Measurements from ENCODE around the gene DCAF5. TPM values are rescaled to one million over a fixed set of nuclear protein-coding genes. Genes with fewer than 3 reads are reported as not detected.

Gene DCAF5
- total and polyA plus RNA-seq, 2 of the 8 experiments (the other 6 are each of a cell fraction or from before 2014, with no cell fraction given): 24.3 to 31.0 TPM

DNA sequence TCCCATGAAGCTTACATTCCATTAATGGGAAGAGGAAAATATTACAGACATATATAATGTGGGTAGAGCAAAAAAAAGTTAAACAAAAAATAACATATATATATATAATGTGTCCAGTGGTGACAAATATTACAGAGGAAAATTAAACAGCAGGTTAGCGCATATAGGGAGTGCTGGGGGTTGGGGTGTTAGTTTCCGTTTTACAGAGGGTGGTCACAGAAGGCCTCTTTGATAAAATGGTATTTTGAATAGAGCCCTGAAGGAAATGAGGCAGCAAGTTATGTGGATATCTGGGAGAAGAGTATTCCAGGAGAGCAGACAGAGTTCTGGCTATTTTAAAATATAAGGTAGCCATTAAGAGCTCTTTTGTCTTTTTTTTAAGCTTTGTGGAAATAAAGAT, 73.2 kb downstream of the DCAF5 start:
- H2AK5ac ChIP-seq (ENCODE audit: low read depth, low read length): no peak overlapping the region
- no peak overlapping the region for H3K4ac ChIP-seq (replicated peaks; ENCODE audit: insufficient read length, low read depth, low read length)
- no peak overlapping the region for H3K4me2 ChIP-seq (ENCODE audit: insufficient read depth in 1 of 2, low read depth in 2 of 2, low read length in 2 of 2)
- H4K5ac ChIP-seq (ENCODE audit: insufficient read length, low read depth, low read length): no peak overlapping the region
- no peak overlapping the region for H3K56ac ChIP-seq (replicated peaks; ENCODE audit: insufficient read length, low read depth, low read length)
- H3K4me3 ChIP-seq (ENCODE audit: extremely low read depth in 1 of 4, insufficient read depth in 2 of 4, low read depth in 3 of 4, low read length in 4 of 4): no peak overlapping the region
- no peak overlapping the region for H2BK15ac ChIP-seq (ENCODE audit: low read length)
- DNase-seq (ENCODE audit: low read depth in 1 of 2, low spot score in 2 of 2): no peak
- no peaks in the 10 kb centered on the region for H3K23me2 ChIP-seq (ENCODE audit: low read depth, low read length)
- ChIA-PET POLR2A (ENCODE audit: partially characterized antibody) (interaction anchor here (0.9 to 1.8 kb wide), 2 partner anchors 11 to 29 kb away, joined by 3 read pairs; no protein-coding TSS in a partner anchor), CTCF (ENCODE audit: partially characterized antibody) (interaction anchor here (0.9 to 2.3 kb wide), 6 partner anchors 11 to 183 kb away, joined by 3 to 8 read pairs (median 3); no protein-coding TSS in a partner anchor)
- no peak overlapping the region for H2BK20ac ChIP-seq (ENCODE audit: low read length)
- H3K36me3 ChIP-seq (ENCODE audit: control insufficient read depth in 2 of 4, insufficient read depth in 4 of 4, low read length in 3 of 4): peaks cover 0 to 7% (median 0%) of the 10 kb centered on the region in 4 experiments; a peak in 2 of 8 replicates
- H3K79me1 ChIP-seq (ENCODE audit: low read depth, low read length): no peaks in the 10 kb centered on the region; the same call in 1 of the 2 replicates
- no peaks in the 10 kb centered on the region for H3K4me1 ChIP-seq (replicated peaks in 1 of 4; ENCODE audit: control insufficient read depth in 3 of 4, insufficient read depth in 4 of 4, low read length in 3 of 4)
- no peaks in the 10 kb centered on the region for H3K9me3 ChIP-seq (ENCODE audit: insufficient read depth in 2 of 2, low read depth in 1 of 2, low read length in 1 of 2)
- H3K27me3 ChIP-seq (replicated peaks in 1 of 4; ENCODE audit: control insufficient read depth in 3 of 4, extremely low read depth in 1 of 4, insufficient read depth in 3 of 4, low read length in 3 of 4): no peaks in the 10 kb centered on the region
- H2AFZ ChIP-seq (ENCODE audit: low read length): no peak overlapping the region
- H3K9ac ChIP-seq (replicated peaks in 1 of 4; ENCODE audit: extremely low read depth in 1 of 4, low read depth in 3 of 4, low read length in 3 of 4): no peak overlapping the region
- TF ChIP-seq EZH2 (IDR thresholded peaks at IDR 0.05; ENCODE audit: low read depth, low read length, severe bottlenecking): no peak
- no peak for TF ChIP-seq JUND (IDR thresholded peaks at IDR 0.05; ENCODE audit: low read length)
- no peak for TF ChIP-seq SIRT6 (IDR thresholded peaks at IDR 0.05; ENCODE audit: low read length)
- TF ChIP-seq KDM1A (IDR thresholded peaks at IDR 0.05; ENCODE audit: borderline replicate concordance, low read length): no peak
- no peak for TF ChIP-seq FOSL1 (IDR thresholded peaks at IDR 0.05; ENCODE audit: insufficient read depth, low read depth, low read length)
- TF ChIP-seq RNF2 (IDR thresholded peaks at IDR 0.05; ENCODE audit: borderline replicate concordance, low read depth, low read length, missing control alignments, poor library complexity, severe bottlenecking): no peak
- TF ChIP-seq HDAC6 (IDR thresholded peaks at IDR 0.05; ENCODE audit: low read depth, low read length): no peak
- TF ChIP-seq SP2 (IDR thresholded peaks at IDR 0.05; ENCODE audit: low read length): no peak
- TF ChIP-seq, protein P1, sequence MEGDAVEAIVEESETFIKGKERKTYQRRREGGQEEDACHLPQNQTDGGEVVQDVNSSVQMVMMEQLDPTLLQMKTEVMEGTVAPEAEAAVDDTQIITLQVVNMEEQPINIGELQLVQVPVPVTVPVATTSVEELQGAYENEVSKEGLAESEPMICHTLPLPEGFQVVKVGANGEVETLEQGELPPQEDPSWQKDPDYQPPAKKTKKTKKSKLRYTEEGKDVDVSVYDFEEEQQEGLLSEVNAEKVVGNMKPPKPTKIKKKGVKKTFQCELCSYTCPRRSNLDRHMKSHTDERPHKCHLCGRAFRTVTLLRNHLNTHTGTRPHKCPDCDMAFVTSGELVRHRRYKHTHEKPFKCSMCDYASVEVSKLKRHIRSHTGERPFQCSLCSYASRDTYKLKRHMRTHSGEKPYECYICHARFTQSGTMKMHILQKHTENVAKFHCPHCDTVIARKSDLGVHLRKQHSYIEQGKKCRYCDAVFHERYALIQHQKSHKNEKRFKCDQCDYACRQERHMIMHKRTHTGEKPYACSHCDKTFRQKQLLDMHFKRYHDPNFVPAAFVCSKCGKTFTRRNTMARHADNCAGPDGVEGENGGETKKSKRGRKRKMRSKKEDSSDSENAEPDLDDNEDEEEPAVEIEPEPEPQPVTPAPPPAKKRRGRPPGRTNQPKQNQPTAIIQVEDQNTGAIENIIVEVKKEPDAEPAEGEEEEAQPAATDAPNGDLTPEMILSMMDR (IDR thresholded peaks at IDR 0.05; ENCODE audit: control extremely low read depth in 1 of 3, insufficient read depth in 1 of 3, low read depth in 1 of 3, low read length in 3 of 3): no peak
- no peak for TF ChIP-seq SIN3A (conservative IDR thresholded peaks at IDR 0.05 in 1 of 2, IDR thresholded peaks at IDR 0.05 in 1 of 2; ENCODE audit: low read depth in 1 of 2, low read length in 2 of 2)
- H3K18ac ChIP-seq (ENCODE audit: extremely low read depth, low read length): no peak overlapping the region
- 78% methylated on average over 2 of the region's 2 CpGs; no CpG with 5 or more reads in 1 of the 2 experiments for WGBS, 2 experiments (ENCODE audit: extremely low coverage in 1 of 2, insufficient coverage in 1 of 2, insufficient read length in 1 of 2, insufficient replicate concordance in 2 of 2, low coverage in 1 of 2, low lambda C conversion rate in 2 of 2, missing lambda C conversion rate in 1 of 2)
- FAIRE-seq: no peak
- H3K79me2 ChIP-seq (ENCODE audit: control insufficient read depth in 1 of 2, insufficient read depth in 2 of 2, low read length in 2 of 2): no peaks in the 10 kb centered on the region
- no peak overlapping the region for H3K27ac ChIP-seq (ENCODE audit: low read depth, low read length)
- H2BK5ac ChIP-seq (ENCODE audit: low read depth, low read length): no peak overlapping the region
- H3K14ac ChIP-seq (ENCODE audit: insufficient read length): no peak overlapping the region
- no peak overlapping the region for H2BK12ac ChIP-seq (ENCODE audit: low read depth, low read length)
- H2BK120ac ChIP-seq (replicated peaks; ENCODE audit: low read depth, low read length): no peak overlapping the region
- H4K8ac ChIP-seq (ENCODE audit: extremely low read depth, insufficient read depth, low read length): no peak overlapping the region
- no peak overlapping the region for H4K91ac ChIP-seq (replicated peaks; ENCODE audit: insufficient read length, low read length)
- H3K23ac ChIP-seq (ENCODE audit: insufficient read length): no peak overlapping the region
- peaks cover 0 to 1% of the 10 kb centered on the region in 2 experiments for H4K20me1 ChIP-seq (replicated peaks in 1 of 2; ENCODE audit: control insufficient read depth in 1 of 2, insufficient read depth in 2 of 2, low read length in 2 of 2)
